Activated naive CD8-positive, alpha-beta T cell treated with anti-CD3 and anti-CD28 coated beads, Interleukin-2, amount 50 U/mL, for 24 hours (primary cell): ENCODE results near the gene CEP85L.

ENCODE experiments used
- ATAC-seq: fragments of 150-1000 bp; cut with Tn5 transposase; one replicate; pipeline ENCODE4 v1.10.0; 2021
- DNase-seq: peaks from one replicate; pipeline ENCODE4 v3.0.0; 2021
- H3K27ac Mint-ChIP-seq: one replicate; pipeline ENCODE4 v1.8.0; 2021; ENCODE audit warnings: mild to moderate bottlenecking, mixed read lengths
- H3K27me3 Mint-ChIP-seq: one replicate; pipeline ENCODE4 v1.8.0; 2021; ENCODE audit warnings: mixed read lengths
- H3K36me3 Mint-ChIP-seq: one replicate; pipeline ENCODE4 v1.8.0; 2021; ENCODE audit warnings: low read depth, mixed read lengths
- H3K4me1 Mint-ChIP-seq: one replicate; pipeline ENCODE4 v1.8.0; 2021; ENCODE audit warnings: mixed read lengths
- H3K4me3 Mint-ChIP-seq: one replicate; pipeline ENCODE4 v1.8.0; 2021; ENCODE audit warnings: mild to moderate bottlenecking, moderate library complexity, mixed read lengths
- H3K9me3 Mint-ChIP-seq: one replicate; pipeline ENCODE4 v1.8.0; 2021; ENCODE audit warnings: mixed read lengths

CEP85L gene

GRCh38 chr6:118618676-118619377 lies 32.6 kb downstream of the CEP85L start:
- peaks cover 9% of the 10 kb centered on the region for H3K36me3 Mint-ChIP-seq
- DNase-seq, result peak; percentile 70
- peak overlapping the region; percentile 10 for H3K27ac Mint-ChIP-seq
- H3K27me3 Mint-ChIP-seq, result no peaks in the 10 kb centered on the region
- no peaks in the 10 kb centered on the region for H3K9me3 Mint-ChIP-seq
- H3K4me3 Mint-ChIP-seq, result no peak overlapping the region
- ATAC-seq, result peak; percentile 87
- peaks cover 29% of the 10 kb centered on the region for H3K4me1 Mint-ChIP-seq

DNA sequence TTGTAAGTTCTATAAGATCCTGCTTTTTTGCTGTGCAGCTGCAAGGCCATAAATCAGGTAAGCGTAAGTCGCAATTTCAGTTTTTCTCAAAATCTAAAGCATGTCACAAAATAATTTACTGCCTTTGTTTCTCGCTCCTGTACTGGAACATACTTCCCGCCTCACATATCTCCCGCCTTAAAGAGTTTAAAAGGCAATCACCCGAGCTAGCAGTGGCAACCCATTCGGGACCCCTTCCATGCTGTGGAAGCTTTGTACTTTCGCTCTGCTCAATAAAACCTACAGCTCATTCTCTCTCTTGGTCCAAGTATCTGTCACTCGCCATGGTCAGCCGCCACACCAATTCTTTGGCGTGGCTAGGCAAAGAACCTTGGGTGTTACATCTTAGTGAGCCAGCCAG lies 34.0 kb downstream of the CEP85L start:
- ATAC-seq, result no peak
- no peak overlapping the region for H3K27ac Mint-ChIP-seq
- peaks cover 24% of the 10 kb centered on the region for H3K4me1 Mint-ChIP-seq
- DNase-seq, result no peak
- H3K9me3 Mint-ChIP-seq, result peaks cover 3% of the 10 kb centered on the region
- H3K36me3 Mint-ChIP-seq, result peaks cover 18% of the 10 kb centered on the region
- no peaks in the 10 kb centered on the region for H3K27me3 Mint-ChIP-seq
- H3K4me3 Mint-ChIP-seq, result no peak overlapping the region

- Mint-ChIP-seq H3K36me3 (peaks cover 38% of the 10 kb centered on the region), H3K4me1 (peaks cover 41% of the 10 kb centered on the region)
Measured at GRCh38 chr6:118611334-118611733, 40.1 kb downstream of the CEP85L start.

GRCh38 chr6:118606858-118607257 lies 44.5 kb downstream of the CEP85L start:
- Mint-ChIP-seq H3K9me3 (peaks cover 14% of the 10 kb centered on the region), H3K27me3 (no peaks in the 10 kb centered on the region), H3K4me1 (peaks cover 52% of the 10 kb centered on the region), H3K27ac (peak overlapping the region; percentile 77), H3K4me3 (no peak overlapping the region), H3K36me3 (peaks cover 53% of the 10 kb centered on the region)
- ATAC-seq (no peak), DNase-seq (no peak)

More at GRCh38 chr6:118611334-118611733, 40.1 kb downstream of the CEP85L start:
- H3K27me3 Mint-ChIP-seq, result no peaks in the 10 kb centered on the region
- DNase-seq, result no peak
- H3K4me3 Mint-ChIP-seq, result no peak overlapping the region
- peaks cover 15% of the 10 kb centered on the region for H3K9me3 Mint-ChIP-seq
- H3K27ac Mint-ChIP-seq, result no peak overlapping the region
- no peak for ATAC-seq

DNA sequence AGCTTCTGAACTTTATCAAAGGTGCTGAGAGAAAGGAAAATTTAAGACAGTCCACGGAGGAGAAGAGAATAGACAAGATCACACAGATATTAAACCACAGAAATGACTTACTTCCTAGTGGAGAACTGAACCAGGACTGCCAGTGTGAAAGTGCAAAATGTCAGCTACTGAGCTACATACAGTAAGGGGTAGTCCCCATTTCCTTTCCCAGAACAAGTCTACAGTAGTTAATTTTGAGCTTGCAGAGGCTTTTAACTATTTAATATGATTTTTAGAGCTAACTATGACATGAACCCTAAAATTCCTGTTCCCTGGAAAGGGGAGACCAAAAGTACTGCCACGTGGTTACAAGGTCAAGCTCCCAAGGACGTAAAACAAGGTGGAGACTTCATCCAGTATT lies 45.1 kb downstream of the CEP85L start:
- Mint-ChIP-seq H3K4me3 (peak overlapping the region; percentile 48), H3K9me3 (peaks cover 8% of the 10 kb centered on the region), H3K36me3 (peaks cover 52% of the 10 kb centered on the region), H3K27me3 (no peaks in the 10 kb centered on the region), H3K27ac (peak overlapping the region; percentile 77), H3K4me1 (peaks cover 52% of the 10 kb centered on the region)
- ATAC-seq (peak; percentile 100), DNase-seq (no peak)

DNA sequence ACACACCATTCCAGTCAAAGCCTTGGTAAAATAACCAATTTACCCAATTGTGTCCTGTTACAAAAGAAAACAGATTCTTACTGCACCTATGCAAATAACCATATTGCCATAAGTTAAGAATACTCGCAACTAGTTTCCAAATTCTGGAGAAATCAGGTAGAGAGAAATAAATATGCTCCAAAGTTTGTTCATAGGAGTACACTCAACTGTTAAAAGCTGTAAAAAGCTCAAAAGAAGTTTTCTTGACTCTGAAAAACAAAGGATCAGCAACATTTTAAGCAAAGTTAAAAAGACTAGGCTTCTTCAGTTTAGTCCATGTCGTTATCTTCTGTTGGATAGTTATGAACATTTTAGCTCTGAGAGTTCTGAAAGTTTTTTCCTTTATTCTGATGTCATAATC lies 48.0 kb downstream of the CEP85L start:
- ATAC-seq, result no peak
- H3K27ac Mint-ChIP-seq, result no peak overlapping the region
- H3K36me3 Mint-ChIP-seq, result peaks cover 51% of the 10 kb centered on the region

GRCh38 chr6:118602300-118602699 lies 49.1 kb downstream of the CEP85L start:
- DNase-seq (no peak), ATAC-seq (no peak)
- peaks cover 10% of the 10 kb centered on the region for H3K9me3 Mint-ChIP-seq
- no peak overlapping the region for H3K27ac Mint-ChIP-seq
- H3K4me3 Mint-ChIP-seq, result no peak overlapping the region
- H3K4me1 Mint-ChIP-seq, result peaks cover 45% of the 10 kb centered on the region
- H3K27me3 Mint-ChIP-seq, result no peaks in the 10 kb centered on the region
- H3K36me3 Mint-ChIP-seq, result peaks cover 55% of the 10 kb centered on the region

More for the DNA sequence above, 48.0 kb downstream of the CEP85L start:
- H3K9me3 Mint-ChIP-seq, result peaks cover 7% of the 10 kb centered on the region
- H3K4me3 Mint-ChIP-seq, result no peak overlapping the region
- H3K27me3 Mint-ChIP-seq, result no peaks in the 10 kb centered on the region
- DNase-seq, result no peak
- peaks cover 39% of the 10 kb centered on the region for H3K4me1 Mint-ChIP-seq

GRCh38 chr6:118598324-118598723 lies 53.1 kb downstream of the CEP85L start:
- Mint-ChIP-seq H3K27ac (peak overlapping the region; percentile 81), H3K36me3 (peaks cover 58% of the 10 kb centered on the region), H3K4me3 (no peak overlapping the region), H3K4me1 (peaks cover 37% of the 10 kb centered on the region), H3K9me3 (peaks cover 23% of the 10 kb centered on the region), H3K27me3 (no peaks in the 10 kb centered on the region)
- no peak for DNase-seq
- no peak for ATAC-seq

- DNase-seq, result no peak
- Mint-ChIP-seq H3K36me3 (peaks cover 58% of the 10 kb centered on the region), H3K27me3 (no peaks in the 10 kb centered on the region), H3K4me3 (no peak overlapping the region), H3K4me1 (peaks cover 37% of the 10 kb centered on the region), H3K9me3 (peaks cover 23% of the 10 kb centered on the region), H3K27ac (peak overlapping the region; percentile 81)
- no peak for ATAC-seq
Measured at GRCh38 chr6:118597636-118598035, 53.8 kb downstream of the CEP85L start.

GRCh38 chr6:118596774-118597320 lies 54.5 kb downstream of the CEP85L start:
- peaks cover 36% of the 10 kb centered on the region for H3K4me1 Mint-ChIP-seq
- DNase-seq (no peak), ATAC-seq (peak; percentile 80)
- peaks cover 51% of the 10 kb centered on the region for H3K36me3 Mint-ChIP-seq
- H3K9me3 Mint-ChIP-seq, result peaks cover 23% of the 10 kb centered on the region
- no peak overlapping the region for H3K4me3 Mint-ChIP-seq
- H3K27ac Mint-ChIP-seq, result peak overlapping the region; percentile 81
- H3K27me3 Mint-ChIP-seq, result no peaks in the 10 kb centered on the region

GRCh38 chr6:118594877-118595276 lies 56.5 kb downstream of the CEP85L start:
- Mint-ChIP-seq H3K36me3 (peaks cover 62% of the 10 kb centered on the region), H3K4me1 (peaks cover 43% of the 10 kb centered on the region), H3K4me3 (no peak overlapping the region), H3K9me3 (peaks cover 23% of the 10 kb centered on the region), H3K27ac (no peak overlapping the region), H3K27me3 (no peaks in the 10 kb centered on the region)
- ATAC-seq (no peak), DNase-seq (no peak)

- peaks cover 55% of the 10 kb centered on the region for H3K36me3 Mint-ChIP-seq
- H3K9me3 Mint-ChIP-seq, result peaks cover 14% of the 10 kb centered on the region
- DNase-seq (no peak), ATAC-seq (no peak)
- H3K4me1 Mint-ChIP-seq, result peaks cover 25% of the 10 kb centered on the region
- no peak overlapping the region for H3K4me3 Mint-ChIP-seq
- no peak overlapping the region for H3K27ac Mint-ChIP-seq
- no peaks in the 10 kb centered on the region for H3K27me3 Mint-ChIP-seq
Measured at GRCh38 chr6:118591897-118592296, 59.5 kb downstream of the CEP85L start.

- H3K36me3 Mint-ChIP-seq, result peaks cover 43% of the 10 kb centered on the region
- H3K4me3 Mint-ChIP-seq, result no peak overlapping the region
- H3K27ac Mint-ChIP-seq, result no peak overlapping the region
- ATAC-seq (no peak), DNase-seq (no peak)
- H3K9me3 Mint-ChIP-seq, result peaks cover under 1% of the 10 kb centered on the region
- H3K4me1 Mint-ChIP-seq, result peaks cover 19% of the 10 kb centered on the region
- no peaks in the 10 kb centered on the region for H3K27me3 Mint-ChIP-seq
Measured at GRCh38 chr6:118589649-118590365, 61.6 kb downstream of the CEP85L start.

- no peak overlapping the region for H3K27ac Mint-ChIP-seq
- no peak for ATAC-seq
- no peaks in the 10 kb centered on the region for H3K9me3 Mint-ChIP-seq
- H3K27me3 Mint-ChIP-seq, result no peaks in the 10 kb centered on the region
- DNase-seq, result no peak
- peaks cover 19% of the 10 kb centered on the region for H3K4me1 Mint-ChIP-seq
- H3K4me3 Mint-ChIP-seq, result no peak overlapping the region
- H3K36me3 Mint-ChIP-seq, result peaks cover 43% of the 10 kb centered on the region
Measured at GRCh38 chr6:118589186-118589585, 62.2 kb downstream of the CEP85L start.

- Mint-ChIP-seq H3K4me1 (peaks cover 14% of the 10 kb centered on the region), H3K9me3 (no peaks in the 10 kb centered on the region), H3K27me3 (no peaks in the 10 kb centered on the region), H3K36me3 (peaks cover 39% of the 10 kb centered on the region), H3K27ac (no peak overlapping the region), H3K4me3 (no peak overlapping the region)
- ATAC-seq (no peak), DNase-seq (no peak)
Measured at GRCh38 chr6:118588626-118589025, 62.8 kb downstream of the CEP85L start.
